Karpas-422 (cell line): Measurements from ENCODE around the gene TADA3. TPM values are rescaled to one million over a fixed set of nuclear protein-coding genes. Genes with fewer than 3 reads are reported as not detected.
A peak's percentile ranks its signal among the peaks of the same experiment; 100 is the strongest.

Experiments used
- DNase-seq: peaks from one replicate; pipeline ENCODE4 v3.0.0-alpha.2; 2015
- H2AFZ ChIP-seq: fragments of 200-600 bp; sonication (generic); 2 replicates; pipeline ENCODE4 v1.6.1; 2014; ENCODE audit warnings: antibody characterized with exemption, low read length, mixed read lengths
- H3K27ac ChIP-seq: fragments of 200-600 bp; sonication (generic); 2 replicates; pipeline ENCODE4 v1.5.1; 2014; ENCODE audit warnings: mild to moderate bottlenecking, low read length, moderate library complexity
- H3K27me3 ChIP-seq: fragments of 200-600 bp; sonication (generic); 2 replicates; pipeline ENCODE4 v1.6.1; 2014; ENCODE audit warnings: low read length, mixed read lengths
- H3K36me3 ChIP-seq: fragments of 200-600 bp; sonication (generic); 2 replicates; pipeline ENCODE4 v1.6.1; 2014; ENCODE audit warnings: low read length, mixed read lengths; ENCODE audit not compliant: insufficient read depth
- H3K4me1 ChIP-seq: fragments of 200-600 bp; sonication (generic); 2 replicates; pipeline ENCODE4 v1.6.1; 2014; ENCODE audit warnings: mild to moderate bottlenecking, low read length, mixed read lengths
- H3K4me2 ChIP-seq: fragments of 200-600 bp; sonication (generic); 2 replicates; pipeline ENCODE4 v1.6.1; 2014; ENCODE audit warnings: low read length, low read depth, mild to moderate bottlenecking; ENCODE audit not compliant: poor library complexity, severe bottlenecking
- H3K4me3 ChIP-seq: fragments of 200-600 bp; sonication (generic); 2 replicates; pipeline ENCODE4 v1.5.1; 2014; ENCODE audit warnings: mild to moderate bottlenecking, antibody characterized with exemption, low read length, mixed read lengths
- H3K79me2 ChIP-seq: fragments of 200-600 bp; sonication (generic); 2 replicates; pipeline ENCODE4 v1.6.1; 2014; ENCODE audit warnings: mild to moderate bottlenecking, low read length, mixed read lengths
- H3K9ac ChIP-seq: fragments of 200-600 bp; sonication (generic); 2 replicates; pipeline ENCODE4 v1.6.0; 2014; ENCODE audit warnings: low read length
- H3K9me2 ChIP-seq: fragments of 200-600 bp; sonication (generic), shearing (Covaris generic); replicated peaks from 2 replicates; pipeline ENCODE4 v1.6.0; 2014; ENCODE audit warnings: mild to moderate bottlenecking, low read length, moderate library complexity; ENCODE audit not compliant: insufficient read depth
- H3K9me3 ChIP-seq: fragments of 300-700, 200-600 bp; sonication (generic); 2 replicates; pipeline ENCODE4 v1.6.1; 2014; ENCODE audit warnings: low read length, mixed read lengths
- H4K20me1 ChIP-seq: fragments of 200-600 bp; sonication (generic); 2 replicates; pipeline ENCODE4 v1.6.1; 2014; ENCODE audit warnings: mild to moderate bottlenecking, antibody characterized with exemption, low read length, low read depth; ENCODE audit not compliant: insufficient read depth
- total RNA-seq: library from RNA; depleted of rRNA; stranded (reverse); fragments of >200 nt; shearing (Covaris generic); gene quantifications from 2 replicates; pipeline ENCODE4 v1.2.3, GENCODE V29; 2014; ENCODE audit warnings: low replicate concordance

The TADA3 gene
- total RNA-seq, 1 experiment from 2014 or later, result 80.2 TPM

- peaks cover 16% of the 10 kb centered on the region for H3K4me1 ChIP-seq
- H2AFZ ChIP-seq, result no peak overlapping the region
- no peaks in the 10 kb centered on the region for H3K27me3 ChIP-seq
- H3K79me2 ChIP-seq, result no peaks in the 10 kb centered on the region
- no peak overlapping the region for H3K27ac ChIP-seq
- H3K9me3 ChIP-seq, result no peaks in the 10 kb centered on the region
- no peak overlapping the region for H3K9ac ChIP-seq
- no peaks in the 10 kb centered on the region for H4K20me1 ChIP-seq
- DNase-seq, result no peak
- H3K4me3 ChIP-seq, result no peak overlapping the region
- no peaks in the 10 kb centered on the region for H3K9me2 ChIP-seq
- peaks cover 33% of the 10 kb centered on the region; the same call in 1 of the 2 replicates for H3K36me3 ChIP-seq
- no peak overlapping the region for H3K4me2 ChIP-seq
Measured at GRCh38 chr3:9806688-9807589, 14.7 kb upstream of the TADA3 start.

GRCh38 chr3:9806137-9806536 lies 13.9 kb upstream of the TADA3 start:
- no peaks in the 10 kb centered on the region for H3K79me2 ChIP-seq
- H3K9ac ChIP-seq, result no peak overlapping the region
- H3K4me2 ChIP-seq, result no peak overlapping the region
- no peaks in the 10 kb centered on the region for H4K20me1 ChIP-seq
- no peaks in the 10 kb centered on the region for H3K9me3 ChIP-seq
- no peak overlapping the region for H3K4me3 ChIP-seq
- H3K9me2 ChIP-seq, result no peaks in the 10 kb centered on the region
- H3K27ac ChIP-seq, result no peak overlapping the region
- no peak for DNase-seq
- peaks cover 16% of the 10 kb centered on the region for H3K4me1 ChIP-seq
- peaks cover 39% of the 10 kb centered on the region; the same call in 1 of the 2 replicates for H3K36me3 ChIP-seq
- H2AFZ ChIP-seq, result no peak overlapping the region
- no peaks in the 10 kb centered on the region for H3K27me3 ChIP-seq

- no peaks in the 10 kb centered on the region for H3K27me3 ChIP-seq
- H2AFZ ChIP-seq, result no peak overlapping the region
- H3K36me3 ChIP-seq, result peaks cover 47% of the 10 kb centered on the region
- H3K9ac ChIP-seq, result no peak overlapping the region
- DNase-seq, result no peak
- H3K9me2 ChIP-seq, result no peaks in the 10 kb centered on the region
- H3K9me3 ChIP-seq, result no peaks in the 10 kb centered on the region
- no peak overlapping the region for H3K4me2 ChIP-seq
- peaks cover 16% of the 10 kb centered on the region for H3K4me1 ChIP-seq
- no peak overlapping the region for H3K27ac ChIP-seq
- H3K79me2 ChIP-seq, result 0 out of 2 replicates have a peak, but pooled peaks cover 2% of the 10 kb centered on the region
- no peak overlapping the region for H3K4me3 ChIP-seq
- H4K20me1 ChIP-seq, result 0 out of 2 replicates have a peak, but pooled peaks cover 4% of the 10 kb centered on the region
Measured at GRCh38 chr3:9804996-9805395, 12.7 kb upstream of the TADA3 start.

GRCh38 chr3:9803494-9803893 lies 11.2 kb upstream of the TADA3 start:
- Histone ChIP-seq H4K20me1 (peaks cover 9% of the 10 kb centered on the region; the same call in 1 of the 2 replicates), H3K79me2 (0 out of 2 replicates have a peak, but pooled peaks cover 6% of the 10 kb centered on the region), H3K9ac (no peak overlapping the region), H3K9me3 (no peaks in the 10 kb centered on the region), H2AFZ (no peak overlapping the region), H3K27me3 (no peaks in the 10 kb centered on the region), H3K4me2 (no peak overlapping the region), H3K4me1 (peaks cover 3% of the 10 kb centered on the region; the same call in 1 of the 2 replicates), H3K4me3 (no peak overlapping the region), H3K36me3 (peaks cover 54% of the 10 kb centered on the region), H3K27ac (no peak overlapping the region), H3K9me2 (no peaks in the 10 kb centered on the region)
- DNase-seq, result no peak

GRCh38 chr3:9800529-9800928 lies 8.3 kb upstream of the TADA3 start:
- Histone ChIP-seq H3K4me2 (no peak overlapping the region), H3K4me3 (no peak overlapping the region), H3K27me3 (no peaks in the 10 kb centered on the region), H3K9ac (no peak overlapping the region), H4K20me1 (peaks cover 13% of the 10 kb centered on the region), H3K79me2 (peaks cover 30% of the 10 kb centered on the region), H3K9me2 (no peaks in the 10 kb centered on the region), H3K9me3 (no peaks in the 10 kb centered on the region), H3K27ac (no peak overlapping the region), H3K36me3 (peaks cover 69% of the 10 kb centered on the region), H3K4me1 (no peaks in the 10 kb centered on the region; the same call in 1 of the 2 replicates), H2AFZ (no peak overlapping the region)
- no peak for DNase-seq

GRCh38 chr3:9797196-9797945 lies 5.1 kb upstream of the TADA3 start:
- Histone ChIP-seq H3K4me3 (no peak overlapping the region), H2AFZ (no peak overlapping the region), H3K27me3 (no peaks in the 10 kb centered on the region), H3K9ac (no peak overlapping the region), H3K9me3 (no peaks in the 10 kb centered on the region), H3K27ac (no peak overlapping the region), H3K36me3 (peaks cover 51% of the 10 kb centered on the region), H3K4me1 (peaks cover 18% of the 10 kb centered on the region), H3K9me2 (no peaks in the 10 kb centered on the region), H4K20me1 (peaks cover 30% of the 10 kb centered on the region), H3K4me2 (no peak overlapping the region), H3K79me2 (peaks cover 57% of the 10 kb centered on the region)
- no peak for DNase-seq

GRCh38 chr3:9795207-9795606 lies 2.9 kb upstream of the TADA3 start:
- Histone ChIP-seq H3K9ac (no peak overlapping the region), H3K79me2 (peaks cover 77% of the 10 kb centered on the region), H3K9me2 (no peaks in the 10 kb centered on the region), H2AFZ (no peak overlapping the region), H3K27me3 (no peaks in the 10 kb centered on the region), H3K36me3 (peaks cover 39% of the 10 kb centered on the region), H3K9me3 (no peaks in the 10 kb centered on the region), H4K20me1 (peaks cover 26% of the 10 kb centered on the region), H3K4me3 (no peak overlapping the region), H3K27ac (no peak overlapping the region), H3K4me1 (peaks cover 30% of the 10 kb centered on the region), H3K4me2 (no peak overlapping the region)
- no peak for DNase-seq

GRCh38 chr3:9794400-9794799 lies 2.1 kb upstream of the TADA3 start:
- peaks cover 71% of the 10 kb centered on the region for H3K79me2 ChIP-seq
- no peaks in the 10 kb centered on the region for H3K27me3 ChIP-seq
- no peak overlapping the region for H3K27ac ChIP-seq
- H3K4me1 ChIP-seq, result peaks cover 30% of the 10 kb centered on the region
- H3K4me3 ChIP-seq, result peak overlapping the region; percentile 91; the same call in 1 of the 2 replicates
- no peaks in the 10 kb centered on the region for H3K9me3 ChIP-seq
- H2AFZ ChIP-seq, result no peak overlapping the region
- DNase-seq, result no peak
- no peaks in the 10 kb centered on the region for H3K9me2 ChIP-seq
- H3K9ac ChIP-seq, result no peak overlapping the region
- H3K4me2 ChIP-seq, result peak overlapping the region; percentile 100
- H4K20me1 ChIP-seq, result peaks cover 26% of the 10 kb centered on the region
- peaks cover 38% of the 10 kb centered on the region for H3K36me3 ChIP-seq
